Ascending aorta (tissue), 2 donors: Measurements from ENCODE around the gene IGFBP6. TPM values are rescaled to one million over a fixed set of nuclear protein-coding genes. Genes with fewer than 3 reads are reported as not detected.
"Not testable (repeated sequence)": the region's sequence is repeated elsewhere in the genome, so short reads cannot be mapped to it uniquely, and the experiment has no call there.

Experiments used
- DNase-seq, 2 donors: peaks; one replicate each; pipeline ENCODE4 v3.0.0-alpha.2; 2019; ENCODE audit warnings: low spot score in 2 of 2
- H3K27ac ChIP-seq, 2 donors: fragments of 200-600 bp; sonication (generic); one replicate each; pipeline ENCODE4 v1.5.1; 2016 to 2017; ENCODE audit warnings: mild to moderate bottlenecking in 1 of 2
- H3K27me3 ChIP-seq: fragments of 200-600 bp; sonication (generic); one replicate; pipeline ENCODE4 v1.5.1; 2017
- H3K36me3 ChIP-seq, 2 donors: fragments of 200-600 bp; sonication (generic); one replicate each; pipeline ENCODE4 v1.5.1; 2016
- H3K4me1 ChIP-seq, 2 donors: fragments of 200-600 bp; sonication (generic); one replicate each; pipeline ENCODE4 v1.5.1; 2016 to 2017; ENCODE audit warnings: mild to moderate bottlenecking in 1 of 2
- H3K4me3 ChIP-seq, 2 donors: fragments of 200-600 bp; sonication (generic); one replicate each; pipeline ENCODE4 v1.5.1; 2016 to 2017; ENCODE audit warnings: mild to moderate bottlenecking in 1 of 2
- H3K9me3 ChIP-seq, 2 donors: fragments of 200-600 bp; sonication (generic); one replicate each; pipeline ENCODE4 v1.5.1; 2016
- intact Hi-C: fragments of 100-400 bp; cut with DNase I; formaldehyde crosslinking; loops from one replicate; pipeline ENCODE4 v1.15.1; 2023
- total RNA-seq: library from RNA; depleted of rRNA; stranded (reverse); fragments of >200 nt; gene quantifications from one replicate; pipeline ENCODE4 v1.1.0, GENCODE V29; 2016
- TF ChIP-seq, protein P1 (sequence below), 3 experiments: fragments of 200-600 bp in 2 of 3; fragments of 450-650 bp in 1 of 3; sonication (generic) in 2 of 3; IDR thresholded peaks; one replicate each; pipeline ENCODE4 v1.5.1; 2016 to 2019; ENCODE audit warnings: antibody characterized with exemption in 3 of 3, mild to moderate bottlenecking in 1 of 3, moderate library complexity in 1 of 3

Gene IGFBP6
- total RNA-seq, 1 donor from 2014 or later: 1,664 TPM

DNA sequence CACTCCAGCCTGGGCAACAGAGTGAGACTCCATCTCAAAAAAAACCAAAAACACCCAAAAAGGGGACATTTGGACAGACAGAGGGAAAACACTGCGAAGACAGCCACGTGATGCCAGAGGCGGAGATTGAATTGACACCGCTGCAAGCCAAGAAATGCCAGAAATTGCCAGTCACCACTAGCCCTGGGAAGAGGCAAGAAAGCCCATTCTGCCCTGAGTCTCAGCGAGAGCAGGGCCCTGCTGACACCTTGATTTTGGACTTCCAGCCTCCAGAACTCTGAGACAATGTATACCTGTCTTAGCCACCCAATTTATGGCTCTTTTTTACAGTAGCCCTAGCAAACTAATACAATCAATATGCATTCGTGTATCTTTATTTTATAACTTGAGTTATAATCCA lies 7.4 kb upstream of the IGFBP6 start:
- H3K4me1 ChIP-seq: no peaks in the 10 kb centered on the region
- no peaks in the 10 kb centered on the region for H3K9me3 ChIP-seq
- DNase-seq: no peak
- no peak overlapping the region for H3K27ac ChIP-seq
- H3K36me3 ChIP-seq: no peaks in the 10 kb centered on the region
- H3K27me3 ChIP-seq: no peaks in the 10 kb centered on the region
- no peak overlapping the region for H3K4me3 ChIP-seq
- intact Hi-C loops: no loop called here
- TF ChIP-seq, protein P1, sequence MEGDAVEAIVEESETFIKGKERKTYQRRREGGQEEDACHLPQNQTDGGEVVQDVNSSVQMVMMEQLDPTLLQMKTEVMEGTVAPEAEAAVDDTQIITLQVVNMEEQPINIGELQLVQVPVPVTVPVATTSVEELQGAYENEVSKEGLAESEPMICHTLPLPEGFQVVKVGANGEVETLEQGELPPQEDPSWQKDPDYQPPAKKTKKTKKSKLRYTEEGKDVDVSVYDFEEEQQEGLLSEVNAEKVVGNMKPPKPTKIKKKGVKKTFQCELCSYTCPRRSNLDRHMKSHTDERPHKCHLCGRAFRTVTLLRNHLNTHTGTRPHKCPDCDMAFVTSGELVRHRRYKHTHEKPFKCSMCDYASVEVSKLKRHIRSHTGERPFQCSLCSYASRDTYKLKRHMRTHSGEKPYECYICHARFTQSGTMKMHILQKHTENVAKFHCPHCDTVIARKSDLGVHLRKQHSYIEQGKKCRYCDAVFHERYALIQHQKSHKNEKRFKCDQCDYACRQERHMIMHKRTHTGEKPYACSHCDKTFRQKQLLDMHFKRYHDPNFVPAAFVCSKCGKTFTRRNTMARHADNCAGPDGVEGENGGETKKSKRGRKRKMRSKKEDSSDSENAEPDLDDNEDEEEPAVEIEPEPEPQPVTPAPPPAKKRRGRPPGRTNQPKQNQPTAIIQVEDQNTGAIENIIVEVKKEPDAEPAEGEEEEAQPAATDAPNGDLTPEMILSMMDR (IDR thresholded peaks at IDR 0.05): no peak

- Histone ChIP-seq H3K27ac (no peak overlapping the region), H3K4me1 (peaks cover 0 to under 1% of the 10 kb centered on the region in 2 donors), H3K4me3 (no peak overlapping the region), H3K36me3 (no peaks in the 10 kb centered on the region), H3K9me3 (no peaks in the 10 kb centered on the region), H3K27me3 (no peaks in the 10 kb centered on the region)
- intact Hi-C loops: no loop called here
- TF ChIP-seq, protein P1 (IDR thresholded peaks at IDR 0.05): no peak
- DNase-seq: no peak
Measured at GRCh38 chr12:53090554-53090953, 6.9 kb upstream of the IGFBP6 start.

- DNase-seq: no peak
- Histone ChIP-seq H3K27me3 (no peaks in the 10 kb centered on the region), H3K27ac (no peak overlapping the region), H3K36me3 (no peaks in the 10 kb centered on the region), H3K9me3 (no peaks in the 10 kb centered on the region), H3K4me1 (peaks cover 0 to 7% of the 10 kb centered on the region in 2 donors), H3K4me3 (no peak overlapping the region)
- TF ChIP-seq, protein P1 (IDR thresholded peaks at IDR 0.05): no peak
- intact Hi-C loops: no loop called here
Measured at GRCh38 chr12:53091756-53092155, 5.7 kb upstream of the IGFBP6 start.

DNA sequence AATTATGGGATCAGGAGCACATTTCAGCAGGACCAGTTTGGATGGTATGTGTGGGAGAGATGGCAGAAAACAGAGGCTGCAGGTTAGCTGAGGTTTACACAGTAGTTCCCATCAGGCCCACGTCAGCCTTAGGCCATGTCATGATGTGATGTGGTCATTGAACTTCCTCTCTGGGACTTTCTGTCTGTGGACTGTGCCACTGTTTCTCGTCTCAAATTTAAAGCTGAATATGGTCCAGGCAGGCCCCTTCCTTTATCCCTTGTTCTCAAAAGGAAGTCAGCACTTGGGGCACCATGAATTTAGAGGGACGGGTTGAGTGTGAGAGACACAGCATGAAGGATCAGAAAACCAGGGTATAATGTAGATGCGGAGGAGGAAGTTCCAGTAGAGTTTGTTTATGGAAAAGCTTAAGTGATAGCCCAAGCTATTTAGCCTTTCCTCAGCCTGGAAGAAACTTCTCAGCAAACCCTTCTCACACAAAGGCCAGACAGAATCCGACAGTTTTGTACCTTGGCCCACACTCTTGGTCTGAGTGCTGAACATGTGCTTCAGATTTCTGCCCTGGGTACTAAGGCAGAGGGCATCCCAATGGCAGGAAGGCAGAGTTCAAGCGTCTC lies 3.6 kb upstream of the IGFBP6 start:
- Histone ChIP-seq H3K27ac (peak overlapping the region in 1 of 2 donors; percentile 19), H3K4me3 (no peak overlapping the region), H3K27me3 (no peaks in the 10 kb centered on the region), H3K4me1 (peaks cover 0 to 10% of the 10 kb centered on the region in 2 donors), H3K9me3 (no peaks in the 10 kb centered on the region), H3K36me3 (no peaks in the 10 kb centered on the region)
- DNase-seq: no peak
- TF ChIP-seq, protein P1 (IDR thresholded peaks at IDR 0.05): no peak
- intact Hi-C loops: no loop called here

DNA sequence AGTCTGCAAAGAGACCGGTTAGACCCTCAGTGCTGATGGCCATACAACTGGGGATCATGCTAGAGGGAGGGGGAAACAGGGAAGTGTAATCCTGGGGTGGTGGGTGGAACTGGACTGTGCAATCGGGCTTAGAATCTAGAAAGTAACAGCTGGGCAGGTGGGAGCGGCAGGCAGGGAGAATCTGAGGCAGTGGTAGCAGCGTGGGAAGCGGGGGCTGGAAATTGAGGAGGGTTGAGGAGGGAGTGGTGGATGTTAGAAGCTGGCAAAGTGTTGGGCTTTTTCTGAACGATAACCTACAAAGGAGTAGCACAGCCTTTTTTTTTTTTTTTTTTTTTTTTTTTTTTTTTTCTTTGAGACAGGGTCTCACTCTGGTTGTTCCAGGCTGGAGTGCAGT lies 3.1 kb upstream of the IGFBP6 start:
- no peak for DNase-seq
- intact Hi-C loops: no loop called here
- no peaks in the 10 kb centered on the region for H3K27me3 ChIP-seq
- peaks cover 0 to 13% of the 10 kb centered on the region in 2 donors for H3K4me1 ChIP-seq
- H3K36me3 ChIP-seq: no peaks in the 10 kb centered on the region
- H3K9me3 ChIP-seq: no peaks in the 10 kb centered on the region
- peak overlapping the region in 1 of 2 donors; percentile 19 for H3K27ac ChIP-seq
- TF ChIP-seq, protein P1 (IDR thresholded peaks at IDR 0.05): no peak
- H3K4me3 ChIP-seq: no peak overlapping the region

DNA sequence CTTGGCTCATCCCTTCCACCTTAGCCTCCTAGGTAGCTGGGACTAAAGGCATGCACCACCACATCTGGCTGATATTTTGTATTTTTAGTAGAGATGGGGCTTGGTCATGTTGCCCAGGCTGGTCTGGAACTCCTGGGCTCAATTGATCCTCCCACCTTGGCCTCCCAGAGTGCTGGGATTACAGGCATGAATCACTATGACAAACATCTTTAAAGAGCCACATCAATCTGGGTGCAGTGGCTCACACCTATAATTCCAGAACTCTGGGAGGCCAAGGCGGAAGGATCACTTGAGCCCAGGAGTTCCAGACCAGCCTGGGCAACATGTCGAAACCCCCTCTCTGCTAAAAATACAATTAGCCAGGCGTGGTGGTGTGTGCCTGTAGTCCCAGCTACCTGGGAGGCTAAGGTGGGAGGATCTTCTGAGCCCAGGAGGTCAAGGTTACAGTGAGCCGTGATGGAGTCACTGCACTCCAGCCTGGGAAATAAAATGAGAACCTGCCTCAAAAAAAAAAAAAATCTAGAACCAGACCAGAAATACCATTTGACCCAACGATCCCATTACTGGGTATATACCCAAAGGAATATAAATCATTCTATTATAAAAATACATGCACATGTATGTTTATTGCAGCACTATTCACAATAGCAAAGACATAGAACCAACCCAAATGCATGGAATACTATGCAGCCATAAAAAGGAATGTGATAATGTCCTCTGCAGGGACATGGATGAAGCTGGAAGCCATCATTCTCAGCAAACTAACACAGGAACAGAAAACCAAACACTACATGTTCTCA lies 2.5 kb upstream of the IGFBP6 start:
- not testable (repeated sequence) for H3K9me3 ChIP-seq, H3K36me3 ChIP-seq, DNase-seq, H3K4me3 ChIP-seq, H3K27me3 ChIP-seq
- Histone ChIP-seq H3K4me1 (peaks cover 0 to 16% of the 10 kb centered on the region in 2 donors), H3K27ac (peak overlapping the region in 1 of 2 donors; percentile 5)
- intact Hi-C loops: loop anchor here (5.0 kb wide), 1 partner anchor 62 kb away; no protein-coding TSS in a partner anchor

- H3K27me3 ChIP-seq, H3K36me3 ChIP-seq, H3K9me3 ChIP-seq, DNase-seq: not testable (repeated sequence)
- peak overlapping the region; percentile 97 for H3K27ac ChIP-seq
- intact Hi-C loops: loop anchor here (5.0 kb wide), 1 partner anchor 62 kb away; no protein-coding TSS in a partner anchor
- peaks cover 0 to 19% of the 10 kb centered on the region in 2 donors for H3K4me1 ChIP-seq
- H3K4me3 ChIP-seq: peak overlapping the region in 1 of 2 donors; percentile 86
Measured at GRCh38 chr12:53095596-53095895, 1.9 kb upstream of the IGFBP6 start.
